GM18507 (cell line): ENCODE measurements around the gene GRIK4.

Experiments used
- DNase-seq: peaks from one replicate; pipeline ENCODE4 v3.0.0; 2011; ENCODE audit warnings: low read depth; ENCODE audit not compliant: insufficient read length; ENCODE audit errors: extremely low spot score
- FAIRE-seq: peaks from 2 replicates; lab custom pipeline; 2011; peaks lifted over from hg19 to GRCh38; lab: Jason Lieb, UNC

The GRIK4 gene

GRCh38 chr11:120651396-120651795, 139.8 kb downstream of the GRIK4 start:
- DNase-seq (no peak), FAIRE-seq (no peak)

- no peak for FAIRE-seq
Observed at GRCh38 chr11:120651836-120652235, 140.3 kb downstream of the GRIK4 start.

GRCh38 chr11:120652705-120653335, 141.3 kb downstream of the GRIK4 start:
- FAIRE-seq (no peak), DNase-seq (no peak)

More at GRCh38 chr11:120651836-120652235, 140.3 kb downstream of the GRIK4 start:
- no peak for DNase-seq

DNA sequence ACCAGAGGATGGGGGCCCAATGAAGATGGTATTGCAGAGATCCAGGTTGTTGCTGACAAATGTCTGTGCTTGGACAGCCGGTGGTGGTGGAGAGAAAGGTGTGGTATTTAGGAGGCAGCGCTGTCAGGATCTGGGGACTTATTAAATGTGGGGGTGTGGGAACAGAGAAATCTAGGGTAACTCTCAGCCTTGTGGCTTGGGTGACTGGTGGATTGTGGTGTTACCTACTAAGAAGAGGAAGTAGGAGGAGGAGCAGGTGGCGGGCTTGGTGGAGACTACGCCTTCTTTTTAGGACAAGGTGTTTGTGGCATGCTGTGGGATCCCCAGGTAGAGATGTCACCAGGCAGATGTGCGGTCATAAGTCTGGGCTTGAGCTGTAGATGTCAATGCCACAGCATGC, 144.0 kb downstream of the GRIK4 start:
- FAIRE-seq, result peak; percentile 73

GRCh38 chr11:120657306-120658070, 145.9 kb downstream of the GRIK4 start:
- FAIRE-seq, result peak; percentile 91
- peak; percentile 18 for DNase-seq

More for the DNA sequence above, 144.0 kb downstream of the GRIK4 start:
- DNase-seq, result no peak

GRCh38 chr11:120658071-120658423, 146.5 kb downstream of the GRIK4 start:
- FAIRE-seq (no peak), DNase-seq (peak; percentile 25)

DNA sequence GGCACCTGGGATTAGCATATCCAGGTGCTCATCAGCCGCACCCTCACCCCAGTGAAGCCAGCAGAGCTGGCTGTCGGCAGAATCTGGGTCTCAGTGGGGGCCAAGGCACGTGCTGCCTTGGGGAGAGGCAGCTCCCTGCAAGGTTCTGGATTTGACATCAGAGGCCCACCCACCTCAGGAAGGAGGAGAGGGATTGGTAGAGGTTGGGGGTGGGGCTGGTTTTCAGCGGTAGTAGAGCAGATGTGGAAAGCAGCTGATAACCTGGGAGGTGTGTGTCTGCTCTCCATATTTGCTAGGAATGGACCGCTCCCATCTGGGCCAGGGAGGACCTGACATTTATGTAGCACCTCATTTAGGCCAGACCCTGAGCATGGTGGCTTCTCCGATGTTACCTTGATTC, 147.5 kb downstream of the GRIK4 start:
- DNase-seq (no peak), FAIRE-seq (no peak)

GRCh38 chr11:120660024-120660565, 148.5 kb downstream of the GRIK4 start:
- FAIRE-seq (no peak), DNase-seq (peak; percentile 37)

DNA sequence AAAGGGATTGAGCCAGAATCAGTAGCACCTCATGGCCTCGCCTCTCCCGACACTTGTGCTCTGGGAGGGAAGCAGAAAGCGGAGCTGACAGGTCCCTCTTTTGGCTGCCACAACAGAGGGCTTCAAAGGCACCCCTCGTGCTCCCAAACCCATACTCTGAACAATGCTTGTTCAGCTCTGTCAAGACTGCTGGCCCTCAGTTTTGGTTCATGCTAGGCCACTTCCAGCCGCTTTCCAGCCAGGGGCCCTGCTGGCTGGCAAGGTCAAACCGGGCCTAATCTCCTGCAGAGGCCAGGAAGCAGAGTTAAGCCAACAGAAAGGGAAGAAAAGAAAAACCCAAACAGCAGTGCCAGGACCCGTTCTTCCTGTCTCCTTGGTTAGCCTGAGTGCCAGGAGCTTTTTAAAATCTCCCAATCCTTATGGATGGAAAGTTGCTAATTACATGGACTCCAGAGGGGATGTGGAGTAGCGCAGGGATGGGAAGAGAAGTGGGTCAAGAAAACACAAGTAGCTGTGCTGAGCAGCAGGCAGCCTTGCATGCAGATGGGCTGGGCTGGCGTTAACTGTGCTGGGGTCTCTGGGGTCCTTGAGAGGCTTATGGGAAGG, 150.6 kb downstream of the GRIK4 start:
- DNase-seq (no peak), FAIRE-seq (no peak)

DNA sequence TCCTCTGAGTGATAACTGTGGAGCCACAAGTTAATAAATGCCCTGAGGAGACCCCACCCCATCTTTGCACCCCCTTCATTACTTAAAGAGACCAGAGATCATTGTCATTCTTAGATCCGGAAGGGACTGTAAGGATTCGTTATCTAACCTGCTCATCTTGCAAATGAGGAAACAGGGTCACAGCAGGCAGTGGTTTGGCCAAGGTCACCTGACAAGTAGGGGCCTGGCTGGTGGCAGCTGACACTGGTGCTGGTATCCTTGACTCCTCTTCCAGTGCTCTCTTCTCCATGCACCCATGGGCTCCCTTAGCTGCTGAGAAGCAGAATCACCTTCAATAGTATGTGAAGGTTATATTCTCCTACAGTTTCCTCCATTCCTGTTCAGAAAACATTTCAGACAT, 151.6 kb downstream of the GRIK4 start:
- FAIRE-seq (no peak), DNase-seq (no peak)

- FAIRE-seq (no peak), DNase-seq (no peak)
Observed at GRCh38 chr11:120666121-120666639, 154.6 kb downstream of the GRIK4 start.

- FAIRE-seq (no peak), DNase-seq (no peak)
Observed at GRCh38 chr11:120667281-120667680, 155.7 kb downstream of the GRIK4 start.

DNA sequence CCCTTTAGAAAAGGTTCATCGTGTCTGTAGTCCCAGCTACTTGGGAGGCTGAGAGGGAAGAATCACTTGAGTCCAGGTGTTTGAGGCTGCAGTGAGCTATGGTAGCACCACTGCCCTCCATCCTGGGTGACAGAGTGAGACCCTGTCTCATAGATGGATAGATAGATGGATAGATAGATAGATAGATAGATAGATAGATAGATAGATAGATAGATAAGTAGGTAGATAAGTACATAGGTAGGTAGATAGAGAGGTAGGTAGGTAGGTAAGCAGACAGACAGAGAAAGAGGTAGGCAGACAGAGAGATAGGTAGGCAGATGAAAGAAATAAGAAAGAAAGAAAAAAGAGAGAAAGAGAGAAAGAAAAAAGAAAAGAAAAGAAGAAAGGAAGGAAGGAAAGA, 156.4 kb downstream of the GRIK4 start:
- FAIRE-seq, result no peak
- DNase-seq, result no peak

DNA sequence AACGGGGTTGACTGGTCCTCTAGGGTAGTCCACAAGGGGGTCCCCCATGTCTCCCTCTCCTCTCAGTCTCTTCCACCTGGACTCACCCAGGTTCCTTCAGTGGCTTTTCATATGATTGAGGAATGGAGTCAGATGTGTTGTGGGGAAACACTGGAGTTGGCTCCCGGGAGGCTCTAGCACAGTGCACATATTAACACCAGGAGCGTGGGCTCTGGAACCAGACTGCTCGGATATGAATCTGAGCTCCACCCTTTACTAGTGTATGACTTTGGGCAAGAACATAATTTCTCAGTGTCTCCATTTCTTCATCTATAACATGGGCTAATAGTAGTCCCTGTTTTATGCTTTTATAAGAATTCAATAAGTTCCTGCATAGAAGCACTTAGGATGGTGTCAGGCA, 157.0 kb downstream of the GRIK4 start:
- FAIRE-seq, result no peak
- no peak for DNase-seq

DNA sequence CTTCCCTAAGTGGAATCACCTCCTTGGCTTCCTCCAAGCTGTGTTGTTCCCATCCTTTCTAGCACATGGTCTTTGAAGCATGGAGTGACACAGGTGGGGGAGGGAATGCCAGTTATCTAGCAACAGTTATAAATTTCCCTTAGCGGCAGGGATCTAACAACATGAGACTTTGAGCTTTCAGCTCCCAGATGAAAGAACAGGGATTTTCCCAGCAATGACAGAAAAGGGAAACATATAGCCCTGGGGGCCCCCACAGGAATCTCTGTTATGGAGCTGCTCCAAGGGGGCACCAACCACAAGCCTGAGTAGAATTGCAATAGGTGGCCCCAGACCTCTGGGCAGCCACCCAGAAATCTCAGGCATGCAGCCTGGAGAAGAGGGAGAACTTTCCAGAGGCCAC, 163.0 kb downstream of the GRIK4 start:
- no peak for DNase-seq
- no peak for FAIRE-seq

- no peak for FAIRE-seq
- no peak for DNase-seq
Observed at GRCh38 chr11:120675171-120675570, 163.6 kb downstream of the GRIK4 start.

DNA sequence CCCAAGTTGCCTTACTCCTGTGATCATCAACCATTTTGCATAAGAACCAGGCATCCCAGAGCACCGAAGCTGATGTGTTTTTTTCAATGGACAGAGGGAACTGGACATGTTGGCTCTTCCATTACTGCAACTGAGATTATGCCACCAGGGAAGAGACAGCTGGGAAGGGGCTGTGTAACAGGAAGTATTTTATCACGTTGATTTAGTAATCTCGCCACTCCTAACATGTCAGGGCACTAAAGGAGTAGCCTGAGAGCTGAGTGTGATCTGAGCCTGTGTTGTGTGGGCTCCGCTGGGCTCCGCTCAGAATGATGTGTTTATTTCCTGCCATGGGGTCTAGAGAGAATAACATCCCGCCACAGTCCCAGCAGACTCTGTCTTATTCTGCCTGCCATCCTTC, 165.4 kb downstream of the GRIK4 start:
- FAIRE-seq, result no peak
- no peak for DNase-seq

- DNase-seq (no peak), FAIRE-seq (no peak)
Observed at GRCh38 chr11:120680322-120680721, 168.8 kb downstream of the GRIK4 start.

DNA sequence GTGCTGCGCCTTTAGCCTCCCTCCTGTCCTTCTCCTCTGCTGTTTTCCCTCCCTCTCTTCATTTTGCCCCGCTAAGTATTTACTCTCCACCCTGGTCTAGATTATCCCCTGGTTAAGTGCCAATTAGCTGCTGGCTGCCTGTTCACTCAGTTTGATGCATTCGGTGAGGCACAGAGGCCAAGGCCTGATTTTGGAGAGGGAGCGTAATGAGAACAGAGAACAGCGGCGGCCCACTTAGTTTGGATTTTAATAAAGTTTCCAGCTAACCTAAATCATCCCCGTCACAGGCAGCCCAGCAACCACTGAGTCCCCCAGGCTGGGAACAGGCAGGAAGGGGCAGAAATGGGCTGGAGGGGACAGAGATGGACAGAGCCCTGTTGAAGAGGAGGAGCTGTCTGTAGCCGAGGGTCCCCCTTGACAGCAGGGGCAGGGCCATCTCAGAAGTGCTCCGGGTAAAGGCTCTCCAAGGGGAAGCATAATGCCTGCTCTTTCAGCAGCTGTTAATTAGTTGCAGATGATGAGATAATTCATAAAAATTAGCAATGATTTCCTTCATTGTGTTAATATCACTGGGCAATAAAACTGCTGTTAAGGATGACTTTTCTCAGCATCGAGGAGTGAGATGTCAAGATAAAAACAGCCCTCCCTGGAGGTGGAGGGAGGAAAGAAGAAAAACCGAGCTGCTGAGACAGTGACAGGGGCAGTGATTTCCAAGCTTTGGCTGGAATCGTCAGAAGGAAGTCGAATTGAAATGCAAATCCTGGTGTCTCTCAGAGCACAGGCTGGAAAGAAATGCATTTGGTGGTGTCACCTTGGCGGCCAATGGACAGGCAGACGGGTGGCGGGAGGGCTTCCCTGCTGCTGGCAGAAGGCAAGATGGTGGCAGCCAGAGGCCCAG, 170.1 kb downstream of the GRIK4 start:
- DNase-seq (no peak), FAIRE-seq (no peak)

GRCh38 chr11:120682332-120682649, 170.7 kb downstream of the GRIK4 start:
- DNase-seq, result no peak
- no peak for FAIRE-seq
